WERI-Rb-1 (cell line): ENCODE data around the gene NFATC1.

Experiments
- DNase-seq: peaks from one replicate; pipeline ENCODE4 v3.0.0-alpha.2; 2020
- H3K27ac ChIP-seq: fragments of 250-450 bp; sonication (Bioruptor Pico); 2 replicates; pipeline ENCODE4 v1.5.1; 2020; ENCODE audit warnings: mild to moderate bottlenecking, moderate library complexity
- H3K27me3 ChIP-seq: fragments of 250-450 bp; sonication (Bioruptor Pico); 2 replicates; pipeline ENCODE4 v1.5.1; 2021; ENCODE audit warnings: mild to moderate bottlenecking, low read depth, moderate library complexity; ENCODE audit not compliant: insufficient read depth, severe bottlenecking
- H3K36me3 ChIP-seq: fragments of 250-450 bp; sonication (Bioruptor Pico); 2 replicates; pipeline ENCODE4 v1.5.1; 2020; ENCODE audit warnings: mild to moderate bottlenecking, moderate library complexity
- H3K4me3 ChIP-seq: 2 replicates; pipeline ENCODE4 v1.5.1; 2011; ENCODE audit warnings: low read depth, mild to moderate bottlenecking, control low read depth, low read length
- H3K9me3 ChIP-seq: fragments of 250-450 bp; sonication (Bioruptor Pico); 2 replicates; pipeline ENCODE4 v1.5.1; 2021; ENCODE audit warnings: mild to moderate bottlenecking, moderate library complexity; ENCODE audit not compliant: severe bottlenecking
- CTCF ChIP-seq: IDR thresholded peaks from 2 replicates; pipeline ENCODE4 v1.5.1; 2011; ENCODE audit warnings: low read depth, mild to moderate bottlenecking, control low read depth, inconsistent platforms, low read length

The NFATC1 gene

GRCh38 chr18:79507076-79507545, 111.4 kb downstream of the NFATC1 start:
- DNase-seq: no peak
- Histone ChIP-seq H3K27ac (no peak overlapping the region), H3K27me3 (no peaks in the 10 kb centered on the region)

GRCh38 chr18:79507546-79508480, 112.1 kb downstream of the NFATC1 start:
- TF ChIP-seq CTCF: no peak
- H3K4me3 ChIP-seq: no peak overlapping the region
- H3K27ac ChIP-seq: no peak overlapping the region
- no peaks in the 10 kb centered on the region for H3K9me3 ChIP-seq
- peaks cover 32% of the 10 kb centered on the region for H3K36me3 ChIP-seq
- no peaks in the 10 kb centered on the region for H3K27me3 ChIP-seq
- DNase-seq: no peak

More at GRCh38 chr18:79507076-79507545, 111.4 kb downstream of the NFATC1 start:
- no peak for TF ChIP-seq CTCF
- no peak overlapping the region for H3K4me3 ChIP-seq
- no peaks in the 10 kb centered on the region for H3K9me3 ChIP-seq
- peaks cover 25% of the 10 kb centered on the region for H3K36me3 ChIP-seq

GRCh38 chr18:79508565-79509535, 113.1 kb downstream of the NFATC1 start:
- no peaks in the 10 kb centered on the region for H3K9me3 ChIP-seq
- DNase-seq: no peak
- no peak overlapping the region for H3K4me3 ChIP-seq
- H3K27ac ChIP-seq: no peak overlapping the region
- H3K36me3 ChIP-seq: peaks cover 36% of the 10 kb centered on the region
- no peaks in the 10 kb centered on the region for H3K27me3 ChIP-seq
- no peak for TF ChIP-seq CTCF

- TF ChIP-seq CTCF: no peak
- H3K27ac ChIP-seq: no peak overlapping the region
- peaks cover 34% of the 10 kb centered on the region for H3K36me3 ChIP-seq
- no peak for DNase-seq
- no peak overlapping the region for H3K4me3 ChIP-seq
- no peaks in the 10 kb centered on the region for H3K27me3 ChIP-seq
- H3K9me3 ChIP-seq: no peaks in the 10 kb centered on the region
These were observed 113.8 kb downstream of the NFATC1 start for GRCh38 chr18:79509536-79509930.

GRCh38 chr18:79510046-79510685, 114.4 kb downstream of the NFATC1 start:
- Histone ChIP-seq H3K4me3 (no peak overlapping the region), H3K27me3 (no peaks in the 10 kb centered on the region), H3K27ac (no peak overlapping the region), H3K9me3 (no peaks in the 10 kb centered on the region), H3K36me3 (peaks cover 34% of the 10 kb centered on the region)
- no peak for TF ChIP-seq CTCF
- DNase-seq: no peak
